Endothelial cell of umbilical vein (primary cell): ENCODE results near the gene LOXL1.

Source experiments
- POLR2AphosphoS5 ChIP-seq: IDR thresholded peaks from 2 replicates; pipeline ENCODE4 v1.6.1; 2012; ENCODE audit warnings: low read depth, mild to moderate bottlenecking, control low read depth, low read length, moderate library complexity; ENCODE audit not compliant: insufficient read depth
- TF ChIP-seq, protein P1 (sequence below), 2 donors: IDR thresholded peaks; 1 replicate in 1 of 2; 2 replicates in 1 of 2; pipeline ENCODE4 v1.5.1; 2011; ENCODE audit warnings: low read length in 2 of 2, mild to moderate bottlenecking in 2 of 2, moderate library complexity in 2 of 2, control low read depth in 1 of 2, inconsistent platforms in 1 of 2, low read depth in 1 of 2; ENCODE audit not compliant: insufficient read depth in 1 of 2; ENCODE audit errors: extremely low read depth in 1 of 2

DNA sequence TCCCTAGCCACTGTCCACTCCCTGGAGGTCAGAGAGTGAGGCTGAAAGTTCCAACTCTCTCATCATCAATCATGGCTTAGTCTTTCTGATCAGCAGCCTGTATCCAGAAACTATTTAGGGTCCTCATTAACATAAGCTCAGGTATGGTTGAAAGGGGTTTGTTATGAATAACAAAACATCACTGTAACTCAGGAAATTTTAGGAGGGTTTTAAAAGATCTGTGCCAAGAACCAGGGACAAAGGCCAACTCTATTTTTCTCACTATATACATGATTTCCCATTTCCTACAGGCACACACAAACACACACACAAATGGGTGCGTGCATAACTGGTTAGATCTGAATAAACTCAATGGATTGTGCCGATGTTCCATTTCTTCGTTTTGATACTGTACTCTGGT, 42.2 kb downstream of the LOXL1 start:
- TF ChIP-seq, protein P1, sequence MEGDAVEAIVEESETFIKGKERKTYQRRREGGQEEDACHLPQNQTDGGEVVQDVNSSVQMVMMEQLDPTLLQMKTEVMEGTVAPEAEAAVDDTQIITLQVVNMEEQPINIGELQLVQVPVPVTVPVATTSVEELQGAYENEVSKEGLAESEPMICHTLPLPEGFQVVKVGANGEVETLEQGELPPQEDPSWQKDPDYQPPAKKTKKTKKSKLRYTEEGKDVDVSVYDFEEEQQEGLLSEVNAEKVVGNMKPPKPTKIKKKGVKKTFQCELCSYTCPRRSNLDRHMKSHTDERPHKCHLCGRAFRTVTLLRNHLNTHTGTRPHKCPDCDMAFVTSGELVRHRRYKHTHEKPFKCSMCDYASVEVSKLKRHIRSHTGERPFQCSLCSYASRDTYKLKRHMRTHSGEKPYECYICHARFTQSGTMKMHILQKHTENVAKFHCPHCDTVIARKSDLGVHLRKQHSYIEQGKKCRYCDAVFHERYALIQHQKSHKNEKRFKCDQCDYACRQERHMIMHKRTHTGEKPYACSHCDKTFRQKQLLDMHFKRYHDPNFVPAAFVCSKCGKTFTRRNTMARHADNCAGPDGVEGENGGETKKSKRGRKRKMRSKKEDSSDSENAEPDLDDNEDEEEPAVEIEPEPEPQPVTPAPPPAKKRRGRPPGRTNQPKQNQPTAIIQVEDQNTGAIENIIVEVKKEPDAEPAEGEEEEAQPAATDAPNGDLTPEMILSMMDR (IDR thresholded peaks at IDR 0.05; ENCODE audit: extremely low read depth in 1 of 2, insufficient read depth in 1 of 2, low read depth in 1 of 2, low read length in 2 of 2), result no peak
- no peak for TF ChIP-seq POLR2AphosphoS5
